HG03025 (cell line): ENCODE data around the gene APC2.
"Not testable (repeated sequence)": the region's sequence is repeated elsewhere in the genome, so short reads cannot be mapped to it uniquely, and the experiment has no call there.

Experiments used
- ATAC-seq: cut with Tn5 transposase; IDR thresholded peaks from one replicate; pipeline ENCODE4 v1.9.1; 2021; ENCODE audit warnings: mild to moderate bottlenecking, moderate library complexity; ENCODE audit not compliant: unreplicated experiment, low FRiP score

The APC2 gene

DNA sequence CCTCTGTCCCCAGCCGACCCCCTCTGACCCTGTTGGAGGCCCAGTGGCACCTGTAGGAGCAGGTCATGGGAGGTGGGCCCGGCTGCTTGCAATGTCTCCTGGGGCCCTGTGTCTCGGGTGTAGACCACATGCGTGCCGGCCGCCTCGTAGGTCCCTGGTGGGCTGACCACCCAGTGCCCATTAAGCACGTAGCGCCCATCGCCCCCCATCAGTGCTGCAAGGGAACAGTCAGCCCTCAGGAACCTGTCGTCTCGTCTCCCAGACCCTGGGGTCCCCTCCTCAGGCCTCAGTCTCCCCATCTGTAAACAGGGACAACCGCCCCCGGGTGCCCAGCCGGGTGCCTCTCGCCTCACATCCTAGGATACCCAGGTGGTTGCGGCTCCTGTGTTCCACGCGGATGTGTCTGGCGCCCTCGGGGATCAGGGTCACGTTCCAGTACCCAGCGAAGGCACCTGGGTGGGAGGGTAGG, 57.3 kb downstream of the APC2 start:
- ATAC-seq, result no peak

DNA sequence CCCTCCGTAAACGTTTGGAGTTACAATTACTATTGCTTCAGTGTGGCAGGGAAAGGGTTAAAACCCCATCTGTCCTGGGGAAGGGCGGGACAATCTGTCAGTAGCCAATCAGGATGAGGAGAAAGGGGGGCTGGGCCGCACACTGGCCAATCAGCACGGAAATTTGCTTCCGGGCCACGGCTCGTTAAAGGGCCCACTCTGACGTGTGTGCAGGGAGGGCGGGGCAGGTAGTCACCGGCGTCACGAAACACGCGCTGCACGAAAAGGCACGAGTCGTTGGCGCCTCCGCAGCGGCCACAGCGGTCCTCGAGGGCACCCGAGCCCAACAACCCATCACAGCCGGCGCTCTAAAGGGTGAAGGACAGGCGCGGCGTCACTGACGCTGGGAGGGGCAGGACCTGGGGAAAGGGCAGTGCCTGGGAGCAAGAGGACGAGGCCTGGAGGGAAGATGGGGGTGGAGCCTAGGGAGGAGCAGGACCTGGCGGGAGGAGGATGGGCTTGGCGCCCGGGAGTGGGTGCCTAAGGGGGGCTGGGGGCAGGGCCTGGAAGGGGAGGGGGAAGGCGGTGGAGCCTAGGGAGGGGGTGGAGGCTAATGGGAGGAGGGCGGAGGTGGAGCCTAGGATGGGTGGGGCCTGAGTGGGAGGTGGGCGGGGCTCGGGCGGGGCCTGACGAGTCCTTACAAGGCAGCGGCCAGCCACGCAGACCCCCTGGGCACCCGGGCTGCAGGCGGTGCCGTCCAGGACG, 58.0 kb downstream of the APC2 start:
- ATAC-seq, result no peak

DNA sequence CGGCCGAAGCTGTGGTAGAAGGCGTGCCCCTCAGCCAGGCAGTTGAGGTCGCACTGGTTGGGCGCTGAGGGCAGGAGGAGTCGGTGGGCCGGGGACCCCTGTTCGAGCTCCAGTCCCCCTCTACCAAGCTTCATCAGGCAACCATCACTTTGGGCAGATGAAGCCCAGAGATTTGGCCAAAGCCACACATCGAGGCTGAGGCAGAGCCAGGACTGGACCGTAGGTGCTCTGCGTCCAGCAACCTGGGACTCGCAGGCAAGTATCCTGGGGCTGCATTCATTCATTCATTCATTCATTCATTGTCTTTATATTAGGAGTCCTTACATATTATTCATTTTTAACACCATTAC, 58.6 kb downstream of the APC2 start:
- ATAC-seq, result no peak

DNA sequence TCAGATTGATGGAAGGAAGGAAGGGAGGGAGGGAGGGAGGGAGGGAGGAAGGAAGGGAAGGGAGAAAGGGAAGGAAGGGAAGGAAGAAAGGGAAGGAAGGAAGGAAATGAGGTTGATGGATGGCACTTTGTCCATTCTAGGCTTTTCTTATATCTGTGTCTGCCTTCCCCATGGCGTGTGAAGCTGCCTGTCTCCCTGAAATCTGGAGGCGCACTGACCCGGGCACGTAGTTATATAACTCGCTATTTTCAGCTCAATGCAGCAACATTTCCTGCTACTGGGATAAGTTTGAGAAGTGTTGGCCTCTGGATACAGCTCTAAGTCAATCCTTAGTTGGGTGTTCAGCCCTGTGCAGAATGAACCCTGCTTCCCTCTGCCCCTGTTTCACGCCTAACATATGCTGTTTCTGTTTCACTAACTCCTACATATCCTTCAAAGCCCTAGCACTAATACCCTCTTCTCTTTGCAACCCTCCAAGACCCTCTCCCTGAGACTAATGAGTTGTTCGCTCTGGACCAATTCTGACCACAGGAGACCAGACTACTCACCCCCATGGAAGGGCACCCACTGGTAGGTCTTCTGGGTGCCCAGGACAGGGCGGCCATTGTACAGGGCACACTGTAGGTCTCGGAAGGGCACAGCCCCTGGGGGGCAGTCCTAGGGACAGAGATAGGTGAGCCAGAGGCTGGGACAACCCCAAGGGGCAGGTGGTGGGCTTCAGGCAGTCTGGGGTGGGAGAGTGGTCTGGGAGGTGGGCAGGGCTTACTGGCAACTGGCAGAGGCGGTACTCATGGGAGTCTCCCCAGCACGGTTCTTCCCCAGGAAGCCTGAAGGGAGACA, 59.9 kb downstream of the APC2 start:
- ATAC-seq, result no peak

DNA sequence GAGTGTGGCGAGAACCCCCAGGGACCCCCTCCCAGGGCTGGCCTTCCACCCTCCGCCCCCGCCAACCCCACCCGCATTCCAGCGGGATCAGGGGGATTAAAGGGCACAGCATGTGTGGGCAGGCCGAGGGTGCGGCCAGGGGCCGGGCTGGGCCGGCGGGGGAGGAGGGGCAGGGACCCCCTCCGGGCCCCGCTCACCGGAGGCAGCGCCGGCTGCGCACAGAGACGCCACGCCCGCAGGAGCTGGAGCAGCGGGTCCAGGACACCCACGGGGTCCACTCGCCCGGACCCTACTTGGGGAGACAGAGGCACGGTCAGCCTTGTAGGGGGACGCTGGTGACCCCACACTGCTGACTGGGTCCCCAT, 60.5 kb downstream of the APC2 start:
- no peak for ATAC-seq

DNA sequence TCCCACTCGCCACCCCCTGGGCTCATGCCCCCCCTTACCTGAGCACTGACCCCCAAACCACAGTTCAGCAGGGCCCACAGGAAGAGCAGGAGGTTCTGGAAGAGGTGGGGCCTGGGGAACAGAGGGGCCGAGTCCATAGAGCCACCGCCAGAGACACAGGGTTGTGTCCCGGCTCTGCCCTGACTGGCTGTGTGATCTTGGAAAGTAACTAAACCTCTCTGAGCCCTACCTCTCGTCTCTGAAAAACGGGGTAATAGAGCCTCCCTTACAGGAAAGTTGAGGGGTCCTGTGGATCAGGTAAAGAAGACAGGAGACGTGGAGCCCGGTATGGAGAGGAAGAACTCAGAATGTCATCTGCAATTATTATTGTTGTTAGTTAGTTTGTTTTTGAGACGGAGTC, 60.9 kb downstream of the APC2 start:
- no peak for ATAC-seq

DNA sequence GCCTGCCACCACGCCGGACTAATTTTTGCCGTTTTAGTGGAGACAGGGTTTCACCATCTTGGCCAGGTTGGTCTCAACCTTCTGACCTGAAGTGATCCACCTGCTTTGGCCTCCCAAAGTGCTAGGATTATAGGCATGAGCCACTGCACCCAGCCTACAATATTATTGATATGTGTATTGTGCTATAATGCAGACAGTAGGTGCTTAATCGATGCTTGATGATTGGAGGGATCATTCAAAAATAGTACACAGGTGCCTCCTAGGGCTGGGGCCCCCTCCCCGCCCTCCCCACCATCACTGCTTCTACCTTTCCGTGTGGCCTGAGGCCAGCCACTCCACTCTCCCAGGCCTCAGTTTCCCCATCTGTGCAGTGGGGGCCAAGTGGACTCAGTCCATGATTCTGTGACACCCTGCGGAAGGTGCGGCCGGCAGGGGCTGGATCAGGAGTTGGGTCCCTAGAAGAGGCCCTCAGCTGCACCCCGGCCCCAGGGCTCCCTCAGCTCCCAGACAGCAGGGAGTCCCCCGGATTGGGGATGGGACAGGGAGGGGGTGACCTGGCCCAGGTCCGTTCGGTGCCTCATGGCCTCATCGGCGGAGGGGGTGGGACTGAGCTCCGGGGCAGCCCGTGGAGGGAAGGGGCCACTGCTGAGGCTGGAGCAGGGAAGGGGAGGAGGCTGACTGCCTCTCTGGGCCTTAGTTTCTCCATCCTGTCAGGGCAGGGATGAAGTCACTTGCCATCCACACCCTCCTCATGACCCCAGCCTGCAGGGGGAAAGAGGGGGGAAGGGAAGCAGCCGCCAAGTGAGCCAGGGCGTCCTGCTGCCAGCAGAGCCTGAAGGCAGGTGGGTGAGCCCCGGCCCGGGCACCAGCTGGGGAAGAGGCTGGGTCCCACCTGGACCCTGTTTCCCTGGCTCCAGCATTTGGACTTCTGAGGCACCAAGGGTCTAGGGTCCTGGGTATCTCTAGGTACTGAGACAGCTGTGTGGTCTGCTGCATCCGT, 61.7 kb downstream of the APC2 start:
- ATAC-seq, result no peak

DNA sequence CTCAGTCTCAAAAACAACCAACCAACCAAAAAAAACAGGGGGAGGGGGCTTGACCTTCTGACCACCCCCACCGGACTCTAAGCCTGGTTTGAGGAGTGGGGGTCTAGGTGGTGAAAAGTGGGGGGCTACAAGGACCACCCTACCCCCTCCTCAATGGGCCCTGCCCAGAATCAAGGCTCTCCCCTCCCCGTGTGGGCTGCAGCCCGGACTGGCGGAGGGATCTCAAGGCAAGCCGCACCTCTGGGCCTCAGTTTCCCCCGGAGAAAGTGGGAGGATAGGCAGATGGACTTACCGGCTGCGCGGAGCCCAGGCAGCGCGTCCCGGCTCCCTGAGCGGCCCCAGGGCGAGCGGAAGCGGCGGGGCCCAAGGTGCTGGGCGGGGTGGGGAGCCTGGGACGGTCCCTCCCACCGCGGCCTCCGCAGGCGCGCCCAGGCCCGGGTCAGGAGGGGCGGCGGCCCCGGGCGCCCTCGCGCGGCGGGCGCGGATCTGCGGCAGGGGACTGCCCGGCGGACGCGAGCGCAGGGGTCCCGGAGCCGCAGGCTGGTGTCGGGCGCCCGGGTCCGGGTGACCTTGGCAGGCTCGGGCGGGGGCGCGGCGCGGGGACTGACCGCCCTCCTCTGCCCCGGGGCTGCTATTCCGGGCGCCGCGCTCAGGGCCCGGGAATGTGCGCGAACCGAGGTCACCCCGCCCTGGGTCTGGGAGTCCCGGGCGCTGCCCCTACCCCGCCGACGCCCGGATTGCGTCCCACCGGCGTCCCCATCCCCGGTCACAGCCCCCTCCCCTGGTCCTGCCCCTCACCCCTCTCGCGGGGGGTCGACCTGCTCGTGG, 63.0 kb downstream of the APC2 start, which contains the start of gene ADAMTSL5:
ADAMTSL5 (minus strand) TSS at position 349 of the 828 bp plus-strand sequence. CDS start 2,076 bp downstream, outside the sequence.
- ATAC-seq, result no peak

DNA sequence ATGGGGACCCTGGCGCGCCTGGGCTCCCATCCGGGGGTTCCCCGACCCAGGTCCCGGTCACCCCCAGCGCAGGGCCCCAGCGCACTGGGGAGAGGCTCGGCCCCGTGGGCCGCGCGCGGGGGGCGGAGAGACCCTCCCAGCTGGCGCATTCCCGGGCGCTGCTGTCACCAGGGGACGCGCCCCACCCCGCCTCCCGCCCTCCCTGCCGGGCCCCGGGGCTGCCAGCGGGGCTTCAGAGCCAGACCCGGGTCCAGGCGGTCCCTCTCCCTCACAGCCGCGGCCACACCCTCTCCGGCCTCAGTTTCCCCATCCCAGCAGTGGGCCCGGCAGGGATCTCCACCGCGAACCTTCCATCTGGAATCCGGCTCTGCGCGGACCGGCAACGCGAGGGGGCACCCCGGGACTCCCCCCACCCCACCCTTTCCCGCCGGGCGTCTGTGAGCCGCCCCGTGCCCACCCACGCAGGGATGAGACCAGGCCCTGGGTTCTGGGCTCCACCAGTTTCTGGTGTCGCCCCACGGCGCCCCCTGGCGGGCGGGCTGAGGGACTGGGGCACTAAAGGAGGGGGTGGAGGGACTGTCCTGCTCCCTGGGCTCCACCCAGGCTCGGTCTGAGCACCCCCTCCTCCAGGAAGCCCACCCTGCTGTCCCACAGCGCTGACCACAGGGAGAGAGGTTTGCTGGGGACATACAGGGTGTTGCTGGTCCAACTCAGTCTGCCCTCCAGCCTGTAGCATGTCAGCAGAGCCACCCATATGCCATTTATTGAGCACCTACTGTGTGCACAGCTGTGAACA, 63.8 kb downstream of the APC2 start:
- ATAC-seq, result no peak

DNA sequence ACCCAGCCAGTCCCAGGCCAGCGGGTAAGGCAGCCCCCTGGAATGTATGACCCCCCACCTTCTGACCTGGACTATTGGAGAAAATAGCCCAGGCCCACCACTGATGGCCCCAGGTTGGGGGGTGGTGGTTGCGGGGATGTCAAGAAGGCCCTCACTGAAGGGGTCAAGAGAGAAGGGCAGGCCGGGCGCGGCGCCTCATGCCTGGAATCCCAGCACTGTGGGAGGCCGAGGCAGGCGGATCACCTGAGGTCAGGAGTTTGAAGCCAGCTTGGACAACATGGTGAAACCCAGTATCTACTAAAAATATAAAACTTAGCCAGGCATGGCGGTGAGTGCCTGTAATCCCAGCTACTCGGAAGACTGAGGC, 64.4 kb downstream of the APC2 start:
- no peak for ATAC-seq

DNA sequence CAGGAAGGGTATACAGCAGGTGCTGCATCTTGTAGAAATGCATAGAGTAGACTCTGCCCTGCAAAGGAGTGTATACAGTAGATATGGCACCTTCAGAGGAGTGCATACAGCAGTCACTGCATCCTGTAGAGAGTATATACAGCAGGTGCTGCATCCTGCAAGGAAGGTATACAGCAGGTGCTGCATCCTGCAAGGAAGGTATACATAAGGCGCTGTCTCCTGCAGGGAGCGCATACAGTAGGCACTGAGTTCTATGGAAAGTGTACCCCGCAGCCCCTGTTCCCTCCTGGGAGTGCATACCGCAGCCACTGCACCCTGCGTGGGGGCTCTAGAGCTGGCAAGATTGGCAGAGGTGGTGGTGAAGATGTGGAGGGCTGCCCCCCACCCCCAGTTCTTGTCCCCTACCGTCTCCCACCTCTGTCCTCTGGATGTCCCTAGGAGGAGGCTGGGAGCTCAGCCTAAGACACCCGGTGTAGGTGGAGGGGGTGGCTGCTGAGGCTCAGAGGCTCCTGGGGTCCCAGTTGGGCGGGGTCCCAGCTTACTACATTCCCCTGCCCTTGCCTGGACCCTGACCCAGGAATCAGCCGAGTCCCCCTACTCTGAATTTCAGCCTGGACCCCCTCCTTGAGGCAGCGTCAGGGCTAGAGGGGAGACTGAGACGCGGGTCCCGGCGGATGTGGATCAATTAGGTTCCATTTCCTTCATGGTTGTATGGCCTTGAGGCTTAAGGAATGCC, 65.2 kb downstream of the APC2 start:
- ATAC-seq, result no peak

DNA sequence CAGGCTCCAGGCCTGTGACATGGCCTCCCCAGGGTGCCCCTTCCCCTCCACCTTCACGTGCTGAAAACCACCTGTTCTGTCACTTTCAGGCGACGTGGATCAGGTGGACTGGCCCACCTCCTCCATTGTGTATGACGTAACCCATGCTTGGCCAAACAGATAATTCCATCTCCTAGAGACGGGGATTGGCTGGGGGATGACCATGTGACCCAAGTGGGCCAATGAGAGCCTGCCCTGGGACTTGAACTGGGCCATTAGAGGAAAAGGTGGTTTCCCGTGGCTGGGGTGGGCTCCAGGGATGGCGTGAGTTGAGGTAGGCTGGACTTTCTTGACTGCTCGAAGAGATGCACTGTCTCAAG, 66.5 kb downstream of the APC2 start:
- no peak for ATAC-seq

DNA sequence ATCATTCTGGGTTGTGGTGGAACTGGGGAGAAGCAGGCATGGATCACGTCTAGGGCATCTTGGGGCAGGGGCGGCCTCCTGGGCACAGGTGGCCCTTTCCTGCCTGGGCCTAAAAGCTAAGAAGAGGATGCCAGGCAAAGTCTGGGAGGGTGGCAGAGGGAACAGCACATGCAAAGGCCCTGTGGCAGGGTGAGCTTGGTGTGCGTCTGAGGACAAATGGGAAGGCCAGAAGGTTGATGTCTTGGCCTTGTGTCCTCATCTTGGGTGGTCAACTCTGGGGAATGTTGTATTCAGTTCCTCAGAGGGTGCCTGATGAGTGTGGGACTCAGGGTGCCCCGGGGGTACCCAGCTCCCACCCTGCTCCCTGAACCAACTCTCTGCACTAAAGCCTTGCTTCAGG, 68.5 kb downstream of the APC2 start:
- no peak for ATAC-seq

DNA sequence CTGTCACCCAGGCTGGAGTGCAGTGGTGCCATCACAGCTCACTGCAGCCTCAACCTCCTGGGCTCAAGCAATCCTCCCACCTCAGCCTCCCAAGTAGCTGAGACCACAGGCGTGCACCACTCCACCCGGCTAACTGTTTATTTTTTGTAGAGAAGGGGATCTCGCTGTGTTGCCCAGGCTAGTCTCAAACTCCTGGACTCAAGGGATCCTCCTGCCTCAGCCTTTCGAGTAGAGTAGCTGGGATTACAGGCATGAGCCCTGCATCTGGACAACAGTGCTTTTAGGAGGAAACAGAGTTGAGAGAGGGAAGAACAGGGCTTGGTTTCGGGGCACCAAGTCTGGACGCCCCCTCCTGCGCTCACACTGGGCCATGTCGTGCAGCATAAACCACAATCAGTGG, 69.9 kb downstream of the APC2 start:
- ATAC-seq, result not testable (repeated sequence)

DNA sequence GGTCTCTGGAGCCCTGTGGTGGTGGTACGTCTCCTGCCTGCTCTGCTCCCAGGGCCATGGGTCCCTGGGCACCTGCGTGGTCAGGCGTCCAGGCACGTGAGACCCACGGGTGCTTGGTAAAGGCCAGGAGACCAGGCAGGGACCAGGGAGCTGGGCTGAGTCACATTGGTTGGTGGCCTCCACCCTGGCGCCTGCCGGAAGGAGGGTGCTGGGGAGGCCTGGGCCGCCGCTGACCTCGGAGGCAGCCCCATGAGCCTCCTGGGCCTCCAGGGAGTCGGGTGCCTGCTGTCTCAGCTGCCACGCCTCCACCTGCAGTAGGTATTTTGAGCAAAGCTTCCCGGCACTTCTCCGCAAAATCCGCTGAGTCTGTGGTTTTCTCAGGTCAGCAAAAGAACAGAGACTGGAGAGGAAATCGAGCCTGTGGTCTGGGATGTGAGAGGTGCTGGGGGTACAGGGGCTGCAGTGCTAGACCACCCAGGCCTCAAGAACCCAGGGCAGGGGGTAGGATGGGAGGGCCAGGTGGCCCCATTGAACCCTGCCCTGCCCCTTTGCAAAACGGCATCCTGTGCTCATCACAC, 70.4 kb downstream of the APC2 start:
- no peak for ATAC-seq

DNA sequence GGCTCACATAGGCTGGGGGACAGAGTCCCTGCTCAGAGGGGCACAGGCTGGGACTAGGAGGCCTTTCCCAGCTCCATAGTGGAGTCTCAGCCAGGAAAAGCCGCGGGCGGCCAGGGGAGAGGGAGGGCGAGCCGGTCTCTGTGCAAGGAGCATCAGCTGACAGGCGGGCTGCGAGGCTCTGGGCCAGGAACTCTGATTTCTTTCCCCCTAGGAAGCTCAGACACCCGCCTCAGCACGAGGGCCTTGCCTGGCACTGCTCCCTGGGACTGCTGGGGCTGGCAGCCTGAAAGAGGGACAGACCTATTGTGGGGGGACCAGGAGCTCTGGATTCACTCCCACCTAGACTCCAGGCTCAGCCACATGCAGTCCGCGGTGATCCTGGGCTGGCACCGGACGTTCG, 71.7 kb downstream of the APC2 start:
- no peak for ATAC-seq

DNA sequence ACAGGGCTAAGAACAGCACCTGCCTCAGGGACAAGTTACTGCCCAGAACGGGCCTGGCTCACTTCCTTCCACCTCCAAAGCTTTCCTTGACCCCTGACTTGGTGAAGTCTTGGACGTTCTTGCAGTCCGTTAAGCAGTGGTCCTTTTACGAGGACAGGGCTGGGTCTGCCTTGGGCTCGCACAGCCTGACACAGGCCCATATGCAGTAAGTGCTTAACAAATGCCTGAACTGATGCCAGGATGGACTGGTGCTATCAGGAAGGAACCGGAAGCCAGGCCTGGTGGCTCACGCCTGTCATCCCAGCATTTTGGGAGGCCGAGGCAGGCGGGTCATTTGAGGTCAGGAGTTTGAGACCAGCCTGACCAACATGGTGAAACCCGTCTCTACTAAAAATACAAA, 72.1 kb downstream of the APC2 start:
- no peak for ATAC-seq

DNA sequence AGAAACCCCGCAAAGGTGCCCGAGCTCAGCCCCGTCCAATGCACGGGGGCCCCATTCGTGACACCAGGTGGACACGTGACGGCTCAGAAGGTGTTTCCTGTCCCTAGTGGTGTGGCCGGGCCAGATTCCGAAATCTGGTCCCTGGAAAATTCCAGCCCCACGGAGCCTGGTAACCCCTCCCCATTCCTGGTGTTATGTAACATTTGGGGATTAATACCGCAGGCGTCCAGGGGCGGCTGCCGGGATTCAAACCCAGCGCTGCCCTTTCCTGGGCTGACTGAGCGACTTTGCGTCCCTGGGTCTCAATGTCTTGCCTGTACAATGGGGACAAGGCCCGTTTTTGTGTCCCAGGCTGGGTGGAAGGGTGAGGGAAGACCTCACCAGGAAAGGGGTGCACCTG, 72.9 kb downstream of the APC2 start:
- ATAC-seq, result no peak
